ENCODE measurements around the gene RAP2A. TPM values are rescaled to one million over a fixed set of nuclear protein-coding genes. Genes with fewer than 3 reads are reported as not detected.

The RAP2A gene
- total RNA-seq, 1 donor: 49.9 TPM

GRCh38 chr13:97466722-97467121 is 32.8 kb downstream of the RAP2A start:
- Histone ChIP-seq H3K27me3 (ENCODE audit: insufficient read depth, low read length) (no peaks in the 10 kb centered on the region), H4K20me1 (ENCODE audit: insufficient read depth, low read length) (no peaks in the 10 kb centered on the region), H3K9me3 (ENCODE audit: low read depth, low read length) (no peaks in the 10 kb centered on the region), H3K36me3 (ENCODE audit: insufficient read depth, low read length) (peaks cover 6% of the 10 kb centered on the region), H3K27ac (ENCODE audit: low read depth, low read length) (no peak overlapping the region), H3K4me3 (ENCODE audit: insufficient read depth, low read length) (no peak overlapping the region), H3K79me2 (ENCODE audit: insufficient read depth, low read length) (no peaks in the 10 kb centered on the region), H2AFZ (ENCODE audit: low read length) (no peak overlapping the region), H3K4me1 (ENCODE audit: insufficient read depth, low read length) (no peaks in the 10 kb centered on the region), H3K4me2 (ENCODE audit: insufficient read depth, low read length) (no peak overlapping the region)
- no peak for TF ChIP-seq CTCF (IDR thresholded peaks at IDR 0.05; ENCODE audit: extremely low read depth, low read depth, low read length)
- no peak for DNase-seq (ENCODE audit: insufficient read length, low spot score, missing footprints)

GRCh38 chr13:97468331-97468730 is 34.4 kb downstream of the RAP2A start:
- no peak overlapping the region for H3K4me3 ChIP-seq (ENCODE audit: insufficient read depth, low read length)
- DNase-seq (ENCODE audit: insufficient read length, low spot score, missing footprints): peak; percentile 31
- TF ChIP-seq CTCF (IDR thresholded peaks at IDR 0.05; ENCODE audit: extremely low read depth, low read depth, low read length): no peak
- no peaks in the 10 kb centered on the region for H3K4me1 ChIP-seq (ENCODE audit: insufficient read depth, low read length)
- no peak overlapping the region for H3K4me2 ChIP-seq (ENCODE audit: insufficient read depth, low read length)
- no peaks in the 10 kb centered on the region for H3K79me2 ChIP-seq (ENCODE audit: insufficient read depth, low read length)
- H3K27ac ChIP-seq (ENCODE audit: low read depth, low read length): no peak overlapping the region
- H3K9me3 ChIP-seq (ENCODE audit: low read depth, low read length): no peaks in the 10 kb centered on the region
- H4K20me1 ChIP-seq (ENCODE audit: insufficient read depth, low read length): no peaks in the 10 kb centered on the region
- H3K27me3 ChIP-seq (ENCODE audit: insufficient read depth, low read length): no peaks in the 10 kb centered on the region
- no peak overlapping the region for H2AFZ ChIP-seq (ENCODE audit: low read length)
- H3K36me3 ChIP-seq (ENCODE audit: insufficient read depth, low read length): peaks cover 6% of the 10 kb centered on the region

- no peaks in the 10 kb centered on the region for H3K79me2 ChIP-seq (ENCODE audit: insufficient read depth, low read length)
- H3K9me3 ChIP-seq (ENCODE audit: low read depth, low read length): no peaks in the 10 kb centered on the region
- no peaks in the 10 kb centered on the region for H4K20me1 ChIP-seq (ENCODE audit: insufficient read depth, low read length)
- DNase-seq (ENCODE audit: insufficient read length, low spot score, missing footprints): no peak
- no peaks in the 10 kb centered on the region for H3K27me3 ChIP-seq (ENCODE audit: insufficient read depth, low read length)
- no peak overlapping the region for H3K4me2 ChIP-seq (ENCODE audit: insufficient read depth, low read length)
- no peak overlapping the region for H3K27ac ChIP-seq (ENCODE audit: low read depth, low read length)
- no peaks in the 10 kb centered on the region for H3K4me1 ChIP-seq (ENCODE audit: insufficient read depth, low read length)
- no peak overlapping the region for H2AFZ ChIP-seq (ENCODE audit: low read length)
- TF ChIP-seq CTCF (IDR thresholded peaks at IDR 0.05; ENCODE audit: extremely low read depth, low read depth, low read length): no peak
- no peak overlapping the region for H3K4me3 ChIP-seq (ENCODE audit: insufficient read depth, low read length)
- H3K36me3 ChIP-seq (ENCODE audit: insufficient read depth, low read length): no peaks in the 10 kb centered on the region
Measured at GRCh38 chr13:97471711-97472110, 37.7 kb downstream of the RAP2A start.

- no peaks in the 10 kb centered on the region for H3K9me3 ChIP-seq (ENCODE audit: low read depth, low read length)
- no peaks in the 10 kb centered on the region for H4K20me1 ChIP-seq (ENCODE audit: insufficient read depth, low read length)
- H3K4me2 ChIP-seq (ENCODE audit: insufficient read depth, low read length): no peak overlapping the region
- H3K36me3 ChIP-seq (ENCODE audit: insufficient read depth, low read length): no peaks in the 10 kb centered on the region
- H3K79me2 ChIP-seq (ENCODE audit: insufficient read depth, low read length): no peaks in the 10 kb centered on the region
- no peak for TF ChIP-seq CTCF (IDR thresholded peaks at IDR 0.05; ENCODE audit: extremely low read depth, low read depth, low read length)
- H3K27me3 ChIP-seq (ENCODE audit: insufficient read depth, low read length): no peaks in the 10 kb centered on the region
- H3K27ac ChIP-seq (ENCODE audit: low read depth, low read length): no peak overlapping the region
- H3K4me3 ChIP-seq (ENCODE audit: insufficient read depth, low read length): no peak overlapping the region
- no peak for DNase-seq (ENCODE audit: insufficient read length, low spot score, missing footprints)
- no peak overlapping the region for H2AFZ ChIP-seq (ENCODE audit: low read length)
- H3K4me1 ChIP-seq (ENCODE audit: insufficient read depth, low read length): no peaks in the 10 kb centered on the region
Measured at GRCh38 chr13:97474349-97474980, 40.5 kb downstream of the RAP2A start.

All from osteoblast (primary cell).